SIG-M5 (cell line): Measurements from ENCODE around the gene RPL21.

Experiments
- DNase-seq: peaks from one replicate; lab custom pipeline; 2025; lab: John Stamatoyannopoulos, UW

The RPL21 gene

DNA sequence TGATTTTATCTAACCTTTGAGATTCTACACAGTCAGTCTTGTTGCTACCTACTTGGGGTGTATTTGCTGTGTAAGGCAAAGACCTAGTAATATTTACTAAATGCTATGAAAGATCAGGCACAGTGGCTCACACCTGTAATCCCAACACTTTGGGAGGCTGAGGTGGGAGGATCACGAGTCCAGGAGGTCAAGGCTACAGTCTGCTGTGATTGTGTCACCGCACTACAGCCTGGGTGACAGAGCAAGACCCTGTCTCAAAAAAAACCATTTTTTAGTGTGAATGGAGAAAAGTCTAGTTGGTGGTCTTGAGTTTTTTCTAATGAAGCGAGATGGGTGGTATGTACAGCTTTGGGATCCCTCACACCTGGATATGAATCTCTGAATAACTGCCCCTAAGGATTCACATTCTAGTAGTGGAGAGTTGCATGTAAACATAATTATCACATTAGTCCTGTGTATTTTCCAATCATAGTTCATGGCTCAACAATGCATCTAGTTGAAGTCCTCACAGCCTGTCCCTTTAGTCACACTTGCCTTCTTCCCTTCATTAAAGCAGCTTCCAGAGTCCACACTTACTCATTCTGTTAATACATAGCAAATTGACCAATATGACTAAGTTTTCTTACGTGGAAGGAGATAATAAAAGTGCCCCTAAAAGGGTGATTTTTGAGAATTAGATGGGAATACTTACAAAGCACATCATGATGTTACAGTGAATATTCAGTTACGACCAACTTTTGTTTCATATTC lies 7.5 kb downstream of the RPL21 start:
- no peak for DNase-seq

DNA sequence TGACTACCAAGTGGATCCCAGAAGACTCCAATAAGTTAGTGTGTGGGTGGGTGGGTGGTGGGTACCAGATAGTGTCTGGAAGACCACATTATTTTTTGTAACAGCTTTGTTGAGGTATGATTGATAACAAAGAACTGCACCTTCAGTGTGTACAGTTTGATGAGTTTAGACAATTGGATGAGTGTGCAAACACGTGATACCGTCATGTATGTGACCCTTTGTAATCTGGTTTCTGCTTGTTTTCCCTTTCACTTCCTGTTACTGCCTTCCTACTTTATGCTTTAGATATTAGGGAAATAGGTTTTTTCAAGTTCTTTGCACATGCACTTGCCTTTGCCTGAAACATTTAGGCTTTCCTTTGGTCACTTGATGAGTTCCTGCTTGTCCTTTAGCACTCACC lies 8.5 kb downstream of the RPL21 start:
- DNase-seq, result no peak

GRCh38 chr13:27261396-27261795 lies 10.0 kb downstream of the RPL21 start:
- DNase-seq, result no peak

- no peak for DNase-seq
Observed at GRCh38 chr13:27263438-27263837, 12.1 kb downstream of the RPL21 start.

GRCh38 chr13:27264181-27264580 lies 12.8 kb downstream of the RPL21 start:
- no peak for DNase-seq

- no peak for DNase-seq
Observed at GRCh38 chr13:27264648-27265047, 13.3 kb downstream of the RPL21 start.

DNA sequence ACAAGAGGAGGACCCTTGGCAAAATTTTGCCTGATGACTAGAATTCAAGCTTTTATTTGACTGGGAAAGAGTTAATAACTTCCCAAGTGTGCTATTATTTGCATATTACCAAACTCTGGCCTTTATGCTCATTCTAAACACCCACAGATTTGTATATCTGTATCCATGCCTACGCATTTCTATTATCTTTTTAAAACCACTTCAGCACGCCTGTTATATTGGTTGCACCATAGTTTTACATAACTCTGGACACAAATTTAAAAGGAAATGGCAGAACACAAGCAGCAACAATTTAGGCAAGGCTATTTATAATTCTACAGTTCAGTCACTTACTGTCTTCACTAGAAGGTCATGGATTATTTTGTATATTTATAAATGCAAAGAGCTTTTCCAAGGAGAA lies 15.6 kb downstream of the RPL21 start:
- no peak for DNase-seq

DNA sequence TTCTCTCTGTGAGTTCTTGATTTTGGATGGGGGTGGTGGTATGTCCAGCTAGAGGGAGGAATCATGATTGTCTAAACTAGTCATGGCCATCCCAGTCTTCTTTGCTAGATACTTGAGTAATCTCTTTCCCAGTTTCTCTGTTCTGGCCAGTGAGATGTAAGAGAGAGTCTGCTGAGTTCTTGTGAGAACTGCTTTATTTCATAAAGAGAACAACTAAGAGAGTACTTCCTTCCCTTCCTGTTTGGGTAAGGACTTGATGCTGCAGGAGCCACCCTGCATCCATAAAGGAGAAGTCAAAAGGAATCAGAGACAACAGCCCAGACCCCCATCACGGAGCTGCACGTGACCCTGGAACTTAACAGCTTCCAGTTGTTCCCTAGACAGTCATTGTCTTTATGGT lies 16.2 kb downstream of the RPL21 start:
- DNase-seq, result no peak

GRCh38 chr13:27269114-27269665 lies 17.8 kb downstream of the RPL21 start:
- no peak for DNase-seq

GRCh38 chr13:27270594-27271520 lies 19.5 kb downstream of the RPL21 start, which contains the start of gene RASL11A:
Gene RASL11A, plus strand, starts transcription at chr13:27270830. Its CDS starts 115 bp downstream, at chr13:27270945.
- DNase-seq, result no peak

GRCh38 chr13:27271570-27272096 lies 20.3 kb downstream of the RPL21 start:
- no peak for DNase-seq

DNA sequence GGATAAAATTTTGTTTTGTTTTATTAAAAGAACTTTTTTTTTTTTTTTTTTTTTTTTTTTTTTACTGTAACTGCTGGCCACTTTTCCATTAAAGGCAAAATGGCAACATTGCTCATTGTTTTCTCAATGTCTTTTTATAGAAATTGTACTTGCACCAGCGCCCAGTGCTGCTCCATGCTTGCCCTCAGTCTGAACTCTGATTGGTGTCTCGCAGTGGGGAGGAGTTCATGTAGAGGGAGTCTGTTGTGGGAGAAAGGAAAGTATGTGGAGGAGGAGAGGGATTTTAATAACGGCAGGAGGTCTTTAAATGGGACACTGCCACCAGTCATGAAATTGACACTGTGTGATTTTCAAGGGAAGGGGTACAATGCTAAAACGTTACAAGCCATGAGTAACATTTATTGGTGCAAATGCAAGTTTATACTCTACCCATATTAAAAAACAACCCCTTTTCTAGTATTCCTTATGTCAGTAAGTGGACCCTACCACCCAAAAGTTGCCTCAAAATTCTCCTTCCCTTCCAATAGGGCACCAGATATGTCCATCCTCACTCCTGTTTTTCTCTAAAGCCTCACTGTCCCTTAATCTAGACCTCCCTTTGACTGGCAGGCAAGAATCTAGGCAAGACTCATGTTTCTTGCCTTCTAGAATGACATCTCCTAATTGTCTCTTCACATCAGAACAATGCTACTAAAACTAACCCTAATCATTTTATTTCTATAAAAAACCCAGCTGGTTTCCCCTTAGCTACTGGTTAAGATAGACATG lies 22.5 kb downstream of the RPL21 start:
- no peak for DNase-seq

DNA sequence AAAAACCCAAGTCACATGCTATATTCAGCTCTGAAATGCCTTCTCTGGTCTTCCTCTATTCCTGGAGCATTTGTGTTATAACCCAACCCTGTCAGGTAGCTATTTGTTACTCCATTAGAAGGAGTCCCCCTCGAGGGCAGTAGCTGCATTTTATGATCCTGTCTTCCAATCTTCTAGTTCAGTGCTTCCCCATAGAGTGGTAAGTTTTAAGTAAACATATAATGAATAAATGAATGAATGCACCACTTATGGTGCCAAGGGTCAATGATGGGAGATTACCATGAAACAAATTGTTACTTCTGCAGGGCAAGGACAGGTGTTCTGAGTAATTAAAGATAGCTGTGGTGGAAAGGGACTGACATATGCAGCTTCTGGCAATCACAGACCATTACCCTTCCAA lies 23.3 kb downstream of the RPL21 start:
- DNase-seq, result no peak

- no peak for DNase-seq
Observed at GRCh38 chr13:27276188-27276587, 24.8 kb downstream of the RPL21 start.

- no peak for DNase-seq
Observed at GRCh38 chr13:27279506-27279905, 28.1 kb downstream of the RPL21 start.

DNA sequence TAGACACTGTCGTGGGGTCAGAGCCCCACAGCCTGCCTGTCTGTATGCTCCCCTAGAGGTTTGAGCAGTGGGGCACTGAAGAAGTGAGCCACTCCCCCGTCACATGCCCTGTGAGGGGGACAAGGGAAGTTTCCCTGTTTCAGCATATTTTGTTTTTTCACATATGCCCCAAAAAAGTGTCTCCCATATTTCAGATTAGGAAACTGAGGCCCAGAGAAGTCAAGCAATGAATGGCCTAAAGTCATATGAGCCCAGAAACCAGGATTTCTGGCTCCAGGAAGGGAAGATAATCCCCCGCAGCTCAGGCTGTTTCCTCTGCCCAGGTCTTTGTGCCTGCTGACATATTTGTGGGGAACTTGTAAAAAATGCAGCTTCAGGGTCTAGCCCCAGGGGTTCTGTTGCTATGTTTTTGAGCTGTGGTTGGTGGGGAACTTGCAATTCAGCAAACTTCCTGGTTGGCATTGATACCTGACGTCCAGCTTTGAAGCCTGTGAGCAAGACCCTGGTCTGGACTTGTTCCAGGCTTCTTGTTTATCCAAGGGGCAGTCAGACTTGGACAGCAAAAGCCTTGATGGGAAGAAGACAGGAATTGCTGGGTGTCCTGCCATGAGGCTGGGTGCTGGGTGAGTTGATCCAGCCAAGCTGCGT lies 28.8 kb downstream of the RPL21 start:
- no peak for DNase-seq

- no peak for DNase-seq
Observed at GRCh38 chr13:27280841-27281240, 29.5 kb downstream of the RPL21 start.

DNA sequence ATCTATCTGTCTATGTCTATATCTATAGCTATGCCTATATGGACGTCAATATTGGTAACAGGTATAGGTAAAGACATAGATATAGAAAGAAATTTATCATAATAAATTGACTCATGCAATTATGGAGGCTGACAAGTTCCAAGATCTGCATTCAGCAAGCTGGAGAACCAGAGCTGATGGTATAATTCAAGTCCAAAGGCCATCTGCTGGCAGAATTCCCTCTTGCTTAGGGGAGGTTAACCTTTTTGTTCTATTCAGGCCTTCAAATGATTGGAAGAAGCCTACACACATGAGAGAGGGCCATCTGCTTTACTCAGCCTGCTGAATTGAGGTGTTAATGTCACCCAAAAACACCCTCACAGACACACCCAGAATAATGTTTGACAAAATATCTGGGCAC lies 30.1 kb downstream of the RPL21 start:
- DNase-seq, result no peak

- DNase-seq, result no peak
Observed at GRCh38 chr13:27283906-27284493, 32.6 kb downstream of the RPL21 start.

- DNase-seq, result no peak
Observed at GRCh38 chr13:27288392-27288791, 37.0 kb downstream of the RPL21 start.
